ENCODE results near the gene NPPB.
"Not testable (repeated sequence)": the region's sequence is repeated elsewhere in the genome, so short reads cannot be mapped to it uniquely, and the experiment has no call there.

Gene NPPB

DNA sequence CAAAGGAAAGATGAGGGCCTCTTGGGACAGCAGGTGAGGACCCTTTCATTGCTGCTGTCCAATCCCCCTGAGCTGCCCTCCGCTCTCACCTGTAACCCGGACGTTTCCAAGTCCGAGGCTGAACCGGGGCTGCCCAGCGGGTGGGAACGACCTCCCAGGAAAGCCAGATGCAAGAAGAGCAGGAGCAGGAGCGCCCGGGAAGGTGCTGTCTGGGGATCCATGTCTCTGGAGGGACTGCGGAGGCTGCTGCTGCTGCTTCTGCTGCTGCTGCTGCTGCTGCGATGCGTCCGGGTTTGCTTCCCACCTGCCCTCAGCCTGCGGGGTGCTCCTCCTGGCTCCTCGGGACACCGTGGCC is at the start of gene NPPB:
NPPB (minus strand) TSS at position 333 of the 355 bp plus-strand sequence; CDS start at position 221, 112 bp downstream.
- DNase-seq (ENCODE audit: low read depth in 2 of 2, low spot score in 1 of 2): no peak

GRCh38 chr1:11908095-11908675 is 49.4 kb upstream of the NPPB start:
- DNase-seq (ENCODE audit: low read depth in 2 of 2, low spot score in 1 of 2): peak; percentile 42 to 50

DNA sequence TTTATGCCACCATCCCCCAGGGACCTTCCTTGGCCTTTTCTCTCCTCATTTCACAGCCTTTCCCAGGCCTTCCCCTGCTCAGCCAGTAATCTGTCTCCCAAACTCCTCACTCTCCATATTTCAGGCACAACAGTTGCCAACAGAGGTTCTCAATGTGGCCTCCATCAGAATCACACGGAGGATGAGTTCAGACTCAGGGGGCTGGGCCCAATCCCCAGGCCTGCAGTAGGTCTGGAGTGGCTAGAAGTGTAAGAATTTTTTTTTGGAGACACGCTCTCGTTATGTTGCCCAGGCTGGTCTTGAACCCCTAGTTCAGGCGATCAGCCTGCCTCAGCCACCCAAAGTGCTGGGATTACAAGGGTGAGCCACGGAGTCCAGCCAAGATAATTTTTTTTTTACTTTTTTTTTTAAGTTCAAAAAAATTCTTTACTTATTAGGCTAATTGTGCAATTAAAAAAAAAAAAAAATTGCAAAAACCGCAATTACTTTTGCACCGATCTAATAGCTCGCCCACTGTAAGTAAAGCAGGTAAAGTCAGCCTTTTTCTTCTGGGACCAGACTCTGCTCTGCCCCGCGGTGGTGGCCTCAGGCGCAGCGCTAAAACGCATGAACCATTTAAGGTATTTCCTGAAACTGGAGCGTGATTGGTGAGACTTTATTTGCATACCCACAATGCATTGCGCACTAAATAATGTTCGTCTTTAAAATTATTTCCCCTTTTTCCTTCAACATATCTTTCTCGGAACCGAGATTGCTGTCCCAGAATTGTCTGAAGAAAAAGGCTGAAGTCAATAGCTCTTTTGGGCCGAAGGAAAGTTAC is 48.7 kb upstream of the NPPB start:
- peak; percentile 67 to 75 for DNase-seq (ENCODE audit: low read depth in 2 of 2, low spot score in 1 of 2)

DNA sequence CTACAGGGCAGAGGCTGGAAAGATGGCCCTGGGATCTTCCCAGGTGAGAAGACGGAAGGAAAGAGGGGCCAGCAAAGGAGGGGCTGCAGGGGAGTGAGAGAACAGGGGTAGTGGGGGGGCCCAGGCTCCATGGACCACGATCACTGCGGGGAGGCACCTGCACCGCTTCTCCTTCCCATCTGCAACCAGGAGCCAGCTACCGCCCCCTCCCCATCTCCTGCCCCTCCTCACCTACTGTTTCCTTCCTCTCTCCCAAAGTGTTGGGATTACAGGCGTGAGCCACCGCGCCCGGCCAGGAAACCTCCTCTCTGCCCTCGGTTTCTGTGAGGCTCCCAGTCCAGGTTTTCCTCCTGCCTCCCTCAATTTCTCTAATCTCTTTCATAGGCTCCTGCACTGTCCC is 48.1 kb upstream of the NPPB start:
- no peak for DNase-seq (ENCODE audit: low read depth in 2 of 2, low spot score in 1 of 2)

DNA sequence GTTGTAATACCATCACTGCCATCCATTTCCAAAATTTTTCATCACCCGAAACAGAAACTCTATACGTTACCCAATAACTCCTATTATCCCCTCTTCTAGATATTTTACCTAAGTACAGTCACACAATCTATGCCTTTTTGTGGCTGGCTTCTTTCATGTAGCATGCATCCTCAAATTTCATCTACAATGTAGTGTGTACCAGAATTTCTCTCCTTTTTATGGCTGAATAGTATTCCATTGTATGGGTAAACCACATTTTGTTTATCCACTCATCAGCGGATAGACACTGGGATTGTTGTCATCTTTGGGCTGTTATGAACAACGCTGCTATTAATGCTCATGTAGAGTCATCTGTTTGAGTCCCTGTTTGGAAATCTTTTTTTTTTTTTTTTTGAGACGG is 46.2 kb upstream of the NPPB start:
- DNase-seq (ENCODE audit: low read depth in 2 of 2, low spot score in 1 of 2): no peak

DNA sequence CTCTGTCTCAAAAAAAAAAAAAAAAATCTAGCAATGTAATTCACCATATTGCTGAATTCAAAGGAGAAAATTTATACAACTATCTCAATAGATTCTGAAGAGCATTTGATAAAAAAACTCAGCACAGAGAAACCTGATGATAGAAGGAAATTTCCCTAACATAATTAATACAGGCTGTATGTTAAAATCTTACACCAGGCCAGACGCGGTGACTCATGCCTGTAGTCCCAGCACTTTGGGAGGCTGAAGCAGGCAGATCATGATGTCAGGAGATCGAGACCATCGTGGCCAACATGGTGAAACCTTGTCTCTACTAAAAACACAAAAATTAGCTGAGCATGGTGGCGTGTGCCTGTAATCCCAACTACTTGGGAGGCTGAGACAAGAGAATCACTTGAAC is 45.4 kb upstream of the NPPB start:
- not testable (repeated sequence) for DNase-seq (ENCODE audit: low read depth in 2 of 2, low spot score in 1 of 2)

DNA sequence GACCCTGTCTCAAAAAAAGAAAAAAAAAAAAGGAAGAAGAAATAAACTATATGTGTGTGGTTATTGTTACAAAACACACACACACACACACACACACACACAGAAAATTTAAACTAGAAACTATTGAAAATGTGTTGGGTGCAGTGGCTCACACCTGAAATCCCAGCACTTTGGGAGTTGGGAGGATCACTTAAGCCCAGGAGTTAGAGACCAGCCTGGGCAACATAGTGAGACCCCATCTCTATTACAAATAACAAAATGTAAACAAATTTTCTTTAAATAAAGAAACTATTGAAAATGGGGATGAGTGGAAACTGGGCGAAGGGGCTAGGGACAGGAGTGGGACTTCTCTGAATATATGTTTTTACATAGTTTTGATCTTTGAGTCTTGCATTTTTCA is 44.5 kb upstream of the NPPB start:
- no peak for DNase-seq (ENCODE audit: low read depth in 2 of 2, low spot score in 1 of 2)

- DNase-seq (ENCODE audit: low read depth in 2 of 2, low spot score in 1 of 2): not testable (repeated sequence)
These were observed 42.7 kb upstream of the NPPB start for GRCh38 chr1:11901446-11901845.

DNA sequence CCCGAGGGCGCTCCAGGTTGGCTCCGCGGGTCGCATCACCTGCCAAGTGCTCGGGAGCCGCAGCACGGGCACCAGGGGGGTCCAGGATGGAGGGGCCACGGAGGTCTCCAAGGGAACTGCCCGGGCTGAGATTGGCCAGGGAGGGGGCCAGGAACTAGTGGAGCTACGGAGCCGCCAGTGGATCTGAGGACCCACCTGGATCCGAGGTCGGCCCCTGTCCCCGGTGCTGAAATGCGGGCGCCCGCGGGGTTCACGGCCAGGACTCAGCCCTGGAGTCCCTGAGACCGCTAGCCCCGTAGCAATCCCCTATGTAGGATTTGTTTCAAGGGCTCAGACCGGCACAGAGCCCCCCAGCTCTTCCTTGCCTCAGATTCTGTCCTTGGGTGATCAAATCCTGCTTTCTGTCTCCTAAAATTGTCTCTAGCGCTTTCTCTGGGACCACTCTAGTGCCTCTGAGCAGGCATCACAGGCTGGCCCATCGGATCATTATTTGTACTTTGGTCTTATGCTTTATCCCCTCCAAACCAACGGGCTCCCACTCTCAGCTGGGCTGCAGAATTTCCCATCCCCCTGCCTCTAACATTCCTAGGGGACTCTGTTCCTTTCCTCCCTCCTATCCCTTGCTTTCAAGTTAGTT is 40.2 kb upstream of the NPPB start:
- no peak for DNase-seq (ENCODE audit: low read depth in 2 of 2, low spot score in 1 of 2)

DNA sequence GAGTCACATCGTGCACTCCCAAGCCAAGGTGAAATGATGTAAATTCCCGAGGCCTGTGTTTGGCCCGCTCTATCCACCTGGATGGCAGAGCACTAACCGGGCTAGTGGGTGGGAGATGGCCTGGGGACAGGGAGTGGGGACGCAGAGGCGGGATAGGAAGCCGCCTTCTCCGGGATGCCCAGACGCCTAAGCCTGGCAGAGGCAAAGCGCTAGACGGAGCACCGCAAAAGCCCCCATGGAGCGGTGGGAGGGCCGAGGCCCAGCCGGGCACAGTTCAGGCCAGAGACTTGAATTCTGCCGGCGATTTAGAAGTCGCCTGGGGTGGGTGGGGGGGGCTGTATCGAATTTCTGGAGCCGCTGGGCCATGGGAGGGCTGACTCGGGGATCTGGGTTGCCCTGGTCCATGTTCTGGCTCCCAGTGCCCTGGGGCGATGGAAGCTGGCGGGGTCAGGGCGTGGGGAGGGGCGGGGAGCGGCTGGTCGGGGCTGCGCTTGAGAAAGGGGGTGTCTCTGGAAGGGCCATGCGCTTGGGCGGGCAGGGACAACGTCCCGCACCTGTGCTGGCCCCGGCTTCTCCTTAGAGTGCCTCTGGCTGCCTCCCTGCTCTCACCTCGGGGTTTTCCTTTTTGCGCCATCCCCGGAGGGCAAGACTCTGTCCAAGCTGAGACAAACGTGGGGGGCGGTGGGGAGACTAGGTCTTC is 39.5 kb upstream of the NPPB start:
- no peak for DNase-seq (ENCODE audit: low read depth in 2 of 2, low spot score in 1 of 2)

DNA sequence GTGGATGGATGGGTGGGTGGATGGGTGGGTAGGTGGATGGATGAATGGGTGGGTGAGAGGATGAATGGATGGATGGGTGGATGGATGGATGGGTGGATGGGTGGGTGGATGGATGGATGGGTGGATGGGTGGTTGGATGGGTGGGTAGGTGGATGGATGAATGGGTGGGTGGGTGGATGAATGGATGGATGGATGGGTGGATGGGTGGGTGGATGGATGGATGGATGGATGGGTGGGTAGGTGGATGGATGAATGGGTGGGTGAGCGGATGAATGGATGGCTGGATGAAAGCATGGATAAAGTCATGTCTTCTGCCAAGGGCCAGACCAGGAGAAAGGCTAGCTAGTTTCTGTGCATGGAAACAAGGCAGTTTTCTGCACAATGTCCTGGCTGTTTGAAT is 35.8 kb upstream of the NPPB start:
- DNase-seq (ENCODE audit: low read depth in 2 of 2, low spot score in 1 of 2): not testable (repeated sequence)

- peak in 1 of 2 donors; percentile 57 for DNase-seq (ENCODE audit: low read depth in 2 of 2, low spot score in 1 of 2)
These were observed 35.1 kb upstream of the NPPB start for GRCh38 chr1:11893907-11894251.

DNA sequence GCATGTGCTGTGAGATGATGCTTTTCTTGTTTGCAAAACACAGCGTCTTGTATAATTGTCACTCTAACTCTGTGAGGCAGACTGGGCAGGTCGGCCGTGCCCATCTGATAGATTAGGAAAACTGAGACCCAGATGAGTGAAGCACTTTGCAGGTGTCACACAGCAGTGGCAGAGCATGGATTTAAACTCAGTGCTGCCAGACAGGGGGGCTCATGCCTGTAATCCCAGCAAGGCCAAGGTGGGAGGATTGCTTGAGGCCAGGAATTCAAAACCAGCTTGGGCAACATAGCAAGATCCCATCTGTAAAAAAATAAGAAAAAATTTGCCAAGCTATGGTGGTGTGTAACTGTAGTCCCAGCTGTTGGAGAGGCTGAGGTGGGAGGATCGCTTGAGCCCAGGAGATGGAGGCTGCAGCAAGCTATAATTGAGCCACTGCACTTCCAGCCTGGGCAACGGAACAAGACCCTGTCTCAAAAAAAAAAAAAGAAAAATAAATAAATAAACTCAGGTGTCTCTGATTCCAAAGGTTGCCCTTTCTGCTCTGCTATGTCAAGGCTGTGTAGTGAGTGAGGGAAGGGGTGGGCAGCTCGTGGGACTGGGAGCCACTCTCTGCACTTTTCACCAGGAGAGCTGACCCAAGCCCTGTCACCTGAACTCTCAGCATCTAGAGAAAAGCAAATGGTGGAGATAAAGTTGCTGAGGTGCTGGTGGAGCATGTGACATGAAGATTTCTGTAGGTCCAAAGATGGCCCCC is 32.9 kb upstream of the NPPB start:
- DNase-seq (ENCODE audit: low read depth in 2 of 2, low spot score in 1 of 2): no peak

DNA sequence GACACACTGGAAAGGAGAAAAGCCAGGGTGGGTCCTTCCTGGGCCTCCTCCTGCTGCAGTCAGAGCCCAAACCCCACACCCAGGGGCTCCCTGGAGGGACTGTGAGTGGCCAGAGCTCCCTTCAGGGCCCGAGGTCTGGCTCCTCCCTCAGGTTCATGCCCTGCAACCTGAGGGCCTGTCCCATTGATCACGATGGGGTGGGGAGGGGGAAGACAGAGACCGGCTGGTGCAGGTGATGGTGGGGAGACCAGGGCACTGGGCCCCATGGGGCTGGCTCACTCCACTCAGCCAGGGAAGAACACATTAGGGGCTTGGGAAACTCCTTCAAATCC is 30.1 kb upstream of the NPPB start:
- DNase-seq (ENCODE audit: low read depth in 2 of 2, low spot score in 1 of 2): no peak

DNA sequence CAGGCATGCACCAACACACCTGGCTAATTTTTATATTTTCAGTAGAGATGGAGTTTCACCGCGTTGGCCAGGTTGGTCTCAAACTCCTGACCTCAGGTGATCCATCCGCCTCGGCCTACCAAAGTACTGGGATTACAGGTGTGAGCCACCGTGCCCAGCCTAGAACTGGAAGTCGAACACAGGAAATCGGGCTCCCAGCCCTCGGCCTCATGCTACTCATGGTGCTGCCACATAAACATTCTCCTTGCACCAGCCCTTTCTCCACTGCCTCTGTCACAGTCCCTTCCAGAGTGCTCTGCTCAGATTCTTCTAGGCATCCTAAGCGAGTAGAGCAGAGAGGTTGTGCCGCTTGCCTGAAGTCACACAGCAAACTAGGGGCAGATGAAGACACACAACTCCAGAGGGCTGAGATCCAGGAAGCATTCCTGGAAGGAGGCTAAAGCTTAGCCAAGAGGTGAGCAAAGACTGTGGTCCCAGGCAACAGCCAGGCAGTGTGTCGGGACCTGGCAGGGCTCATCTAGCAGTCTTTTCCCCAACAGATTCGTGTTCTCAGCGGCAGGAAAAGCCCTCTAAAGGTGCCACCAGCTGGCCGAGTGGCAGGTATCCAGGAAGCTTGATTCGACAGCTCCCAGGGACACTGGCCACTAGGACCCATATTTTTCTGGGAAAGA is 29.6 kb upstream of the NPPB start:
- DNase-seq (ENCODE audit: low read depth in 2 of 2, low spot score in 1 of 2): no peak

DNA sequence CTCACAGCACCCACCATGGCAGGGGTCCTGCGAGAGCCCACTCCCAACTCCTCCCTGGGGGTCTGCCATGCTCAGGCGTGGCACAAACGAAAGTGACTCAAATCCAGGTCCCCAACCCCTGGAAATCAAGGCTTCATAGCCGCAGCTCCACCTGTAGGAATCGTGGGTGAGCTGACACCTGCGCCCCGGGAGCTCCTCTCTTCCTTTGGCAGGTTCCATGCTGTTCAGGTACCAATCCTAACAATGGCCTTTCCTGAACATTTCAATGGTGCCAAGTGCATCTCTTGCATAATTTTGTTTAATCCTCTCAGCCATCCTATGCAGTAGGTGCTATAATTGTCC is 28.9 kb upstream of the NPPB start:
- no peak for DNase-seq (ENCODE audit: low read depth in 2 of 2, low spot score in 1 of 2)

- DNase-seq (ENCODE audit: low read depth in 2 of 2, low spot score in 1 of 2): no peak
These were observed 28.4 kb upstream of the NPPB start for GRCh38 chr1:11886986-11887665.

DNA sequence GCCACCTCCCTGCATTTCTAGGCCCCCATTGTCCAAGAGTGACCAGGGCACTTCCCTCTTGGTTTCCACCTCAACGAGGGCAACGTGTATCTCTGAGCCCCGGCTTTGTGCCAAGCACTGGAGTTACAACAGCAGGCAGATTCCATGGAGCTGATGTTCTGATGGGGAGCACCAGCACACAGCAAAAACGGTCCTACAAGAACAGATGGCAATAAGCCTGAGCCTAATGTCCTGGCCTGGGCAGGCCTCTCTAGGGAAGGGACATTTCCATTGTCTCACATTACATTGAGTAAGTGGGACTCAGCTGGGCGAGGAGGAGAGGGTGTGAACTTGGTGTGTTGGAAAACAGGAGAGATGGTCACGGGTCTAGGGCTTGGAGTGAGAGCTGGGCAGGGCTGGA is 27.2 kb upstream of the NPPB start:
- DNase-seq (ENCODE audit: low read depth in 2 of 2, low spot score in 1 of 2): no peak

GRCh38 chr1:11882814-11883538 is 24.2 kb upstream of the NPPB start:
- no peak for DNase-seq (ENCODE audit: low read depth in 2 of 2, low spot score in 1 of 2)

Data from stimulated activated CD8-positive, alpha-beta memory T cell treated with anti-CD3 and anti-CD28 coated beads, Interleukin-4, amount 100 ng/mL, for 1 hour (primary cell).